Measurements from ENCODE around the gene PER1. TPM values are rescaled to one million over a fixed set of nuclear protein-coding genes. Genes with fewer than 3 reads are reported as not detected.

PER1 gene
- total and polyA plus RNA-seq, 2 of the 13 experiments (the other 11 are each of a cell fraction or from before 2014, with no cell fraction given): 2.6 to 3.6 TPM

DNA sequence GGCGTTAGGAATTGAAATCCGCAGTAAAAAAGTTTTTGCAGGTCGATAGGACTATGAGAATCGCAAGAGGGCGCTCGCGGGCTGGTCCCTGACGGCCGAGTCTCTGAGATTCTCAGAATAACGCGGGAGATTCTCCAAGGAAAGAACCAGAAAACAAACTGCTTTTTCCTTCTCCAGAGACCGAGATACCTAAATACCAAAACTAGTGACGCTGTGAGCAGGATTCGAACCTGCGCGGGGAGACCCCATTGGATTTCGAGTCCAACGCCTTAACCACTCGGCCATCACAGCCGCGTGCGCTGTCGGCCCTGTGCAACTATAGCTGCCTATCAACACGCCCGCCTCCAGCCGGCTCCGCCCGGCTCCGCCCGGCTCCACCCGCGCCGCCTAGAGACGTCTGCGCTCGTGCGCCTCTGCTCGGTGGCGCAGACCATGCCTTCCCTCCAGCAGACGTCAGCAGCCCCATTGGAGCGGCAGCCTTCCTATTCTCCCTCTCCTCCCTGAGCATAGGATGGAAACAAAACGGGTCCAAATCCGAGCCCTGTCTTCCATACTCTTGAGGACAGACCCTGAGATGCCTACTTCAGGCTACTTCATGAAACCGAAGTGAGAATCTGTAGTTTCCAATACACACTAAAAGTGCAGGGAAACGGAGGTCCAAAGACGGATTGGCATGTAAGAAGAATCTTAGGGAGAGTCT is 13.4 kb downstream of the PER1 start (continued):
- peak; percentile 55; the same call in 1 of the 2 replicates for TF ChIP-seq ZBTB37 (CRISPR knock-in tag; IDR thresholded peaks at IDR 0.05)
- no peak for TF ChIP-seq JARID2 (CRISPR knock-in tag; IDR thresholded peaks at IDR 0.05; ENCODE audit: insufficient replicate concordance)
- TF ChIP-seq POLR2AphosphoS5 (IDR thresholded peaks at IDR 0.05; ENCODE audit: low read depth, low read length): no peak; the same call in 1 of the 2 replicates
- TF ChIP-seq TARDBP (CRISPR knock-in tag; IDR thresholded peaks at IDR 0.05): peak; percentile 79
- TF ChIP-seq SIX4 (CRISPR knock-in tag; IDR thresholded peaks at IDR 0.05): no peak
- no peak for TF ChIP-seq RFXANK (CRISPR knock-in tag; IDR thresholded peaks at IDR 0.05)
- TF ChIP-seq, protein P1, sequence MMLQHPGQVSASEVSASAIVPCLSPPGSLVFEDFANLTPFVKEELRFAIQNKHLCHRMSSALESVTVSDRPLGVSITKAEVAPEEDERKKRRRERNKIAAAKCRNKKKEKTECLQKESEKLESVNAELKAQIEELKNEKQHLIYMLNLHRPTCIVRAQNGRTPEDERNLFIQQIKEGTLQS (CRISPR knock-in tag; IDR thresholded peaks at IDR 0.05): no peak; the same call in 1 of the 2 replicates
- no peak for TF ChIP-seq ZFP1 (CRISPR knock-in tag; IDR thresholded peaks at IDR 0.05)
- 0 out of 2 replicates have a peak, but pooled peaks have one; percentile 4 for TF ChIP-seq ZNF33A (CRISPR knock-in tag; IDR thresholded peaks at IDR 0.05; ENCODE audit: borderline replicate concordance)
- no peak for TF ChIP-seq JUNB (CRISPR knock-in tag; IDR thresholded peaks at IDR 0.05; ENCODE audit: borderline replicate concordance)
- TF ChIP-seq KDM4B (CRISPR knock-in tag; IDR thresholded peaks at IDR 0.05): peak; percentile 92
- peak; percentile 60; the same call in 1 of the 2 replicates for TF ChIP-seq THAP9 (CRISPR knock-in tag; IDR thresholded peaks at IDR 0.05; ENCODE audit: borderline replicate concordance)
- no peak for TF ChIP-seq HDAC6 (IDR thresholded peaks at IDR 0.05; ENCODE audit: low read depth, low read length)
- no peak for TF ChIP-seq IRX3 (CRISPR knock-in tag; IDR thresholded peaks at IDR 0.05; ENCODE audit: borderline replicate concordance, low read depth)
- peak; percentile 76; the same call in 1 of the 2 replicates for TF ChIP-seq ZNF713 (CRISPR knock-in tag; IDR thresholded peaks at IDR 0.05)
- TF ChIP-seq ARNTL (CRISPR knock-in tag; IDR thresholded peaks at IDR 0.05): no peak; the same call in none of the 2 replicates
- TF ChIP-seq, protein P2, sequence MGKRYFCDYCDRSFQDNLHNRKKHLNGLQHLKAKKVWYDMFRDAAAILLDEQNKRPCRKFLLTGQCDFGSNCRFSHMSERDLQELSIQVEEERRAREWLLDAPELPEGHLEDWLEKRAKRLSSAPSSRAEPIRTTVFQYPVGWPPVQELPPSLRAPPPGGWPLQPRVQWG (CRISPR knock-in tag; IDR thresholded peaks at IDR 0.05; ENCODE audit: borderline replicate concordance, low read depth): no peak
- TF ChIP-seq MXI1 (IDR thresholded peaks at IDR 0.05; ENCODE audit: borderline replicate concordance, low read depth, low read length): peak; percentile 91; the same call in 2 of the 3 replicates
- TF ChIP-seq ZNF510 (CRISPR knock-in tag; IDR thresholded peaks at IDR 0.05; ENCODE audit: low read depth): no peak
- peak; percentile 93; the same call in 1 of the 2 replicates for TF ChIP-seq ZNF615 (CRISPR knock-in tag; IDR thresholded peaks at IDR 0.05; ENCODE audit: borderline replicate concordance)
- TF ChIP-seq, protein P3, sequence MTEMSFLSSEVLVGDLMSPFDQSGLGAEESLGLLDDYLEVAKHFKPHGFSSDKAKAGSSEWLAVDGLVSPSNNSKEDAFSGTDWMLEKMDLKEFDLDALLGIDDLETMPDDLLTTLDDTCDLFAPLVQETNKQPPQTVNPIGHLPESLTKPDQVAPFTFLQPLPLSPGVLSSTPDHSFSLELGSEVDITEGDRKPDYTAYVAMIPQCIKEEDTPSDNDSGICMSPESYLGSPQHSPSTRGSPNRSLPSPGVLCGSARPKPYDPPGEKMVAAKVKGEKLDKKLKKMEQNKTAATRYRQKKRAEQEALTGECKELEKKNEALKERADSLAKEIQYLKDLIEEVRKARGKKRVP (CRISPR knock-in tag; IDR thresholded peaks at IDR 0.05): no peak
- TF ChIP-seq, protein P4, sequence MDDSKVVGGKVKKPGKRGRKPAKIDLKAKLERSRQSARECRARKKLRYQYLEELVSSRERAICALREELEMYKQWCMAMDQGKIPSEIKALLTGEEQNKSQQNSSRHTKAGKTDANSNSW (CRISPR knock-in tag; IDR thresholded peaks at IDR 0.05; ENCODE audit: borderline replicate concordance): no peak
- TF ChIP-seq ELF4 (CRISPR knock-in tag; IDR thresholded peaks at IDR 0.05; ENCODE audit: borderline replicate concordance): no peak
- TF ChIP-seq ZNF761 (CRISPR knock-in tag; conservative IDR thresholded peaks at IDR 0.05): peak; percentile 59

Measured in HepG2 (cell line).